Endometrium (tissue), 2 donors: Measurements from ENCODE around the gene TACC3.
A peak's percentile ranks its signal among the peaks of the same experiment; 100 is the strongest.
"Not testable (repeated sequence)": the region's sequence is repeated elsewhere in the genome, so short reads cannot be mapped to it uniquely, and the experiment has no call there.

Experiments
- FAIRE-seq: peaks from 2 replicates; lab custom pipeline; 2012; peaks lifted over from hg19 to GRCh38; lab: Jason Lieb, UNC
- donor health status: control.
- donor health status: control.

Gene TACC3

DNA sequence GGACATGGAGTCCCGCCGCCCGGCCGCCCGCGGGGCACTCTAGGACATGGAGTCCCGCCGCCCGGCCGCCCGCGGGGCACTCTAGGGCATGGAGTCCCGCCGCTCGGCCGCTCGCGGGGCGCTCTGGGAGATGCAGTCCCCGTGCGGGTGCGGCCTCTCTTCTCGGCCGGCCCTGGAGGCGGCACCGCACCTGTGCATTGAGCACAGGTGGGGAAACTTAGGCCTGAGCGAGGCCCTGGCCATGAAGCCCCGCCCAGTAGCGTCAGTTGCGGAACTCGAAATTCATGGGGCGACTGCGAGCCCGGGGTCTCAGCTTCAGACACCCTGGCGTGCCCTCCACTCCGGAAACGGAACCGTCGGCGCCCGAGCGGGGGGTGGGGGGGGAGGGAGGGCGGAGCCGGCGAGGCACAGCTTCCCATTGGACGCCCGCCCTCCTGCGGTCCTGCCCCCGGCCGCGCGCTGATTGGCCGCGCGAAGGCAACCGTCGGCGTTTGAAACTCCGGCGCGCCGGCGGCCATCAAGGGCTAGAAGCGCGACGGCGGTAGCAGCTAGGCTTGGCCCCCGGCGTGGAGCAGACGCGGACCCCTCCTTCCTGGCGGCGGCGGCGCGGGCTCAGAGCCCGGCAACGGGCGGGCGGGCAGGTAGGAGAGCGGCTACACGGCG, at the start of gene TACC3, which contains the start of gene TMEM129:
TSS of gene TACC3 (plus strand) at position 519 of the 663 bp plus-strand sequence. CDS start 1,901 bp downstream, outside the sequence.
TSS of gene TMEM129 (minus strand) at position 321 of the 663 bp plus-strand sequence. CDS start 486 bp downstream, outside the sequence.
- no peak for FAIRE-seq

DNA sequence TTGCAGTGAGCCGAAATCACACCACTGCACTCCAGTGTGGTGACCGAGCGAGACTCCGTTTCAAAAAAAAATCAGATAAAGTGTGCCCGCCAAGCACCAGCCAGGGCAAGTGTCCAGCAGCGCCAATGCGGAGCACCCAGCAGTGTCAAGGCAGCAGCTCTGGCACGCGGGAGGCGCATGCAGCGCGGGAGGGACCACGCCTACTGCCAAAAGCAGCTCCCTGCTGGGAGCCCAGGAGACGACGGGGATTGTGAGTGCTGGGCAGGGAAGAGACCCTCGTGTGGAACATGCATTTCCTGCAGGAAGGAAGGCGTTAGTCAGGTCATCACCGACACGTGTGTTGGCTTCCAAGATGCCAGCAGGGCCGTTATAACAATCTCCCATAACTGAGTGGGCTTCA, 47.6 kb upstream of the TACC3 start:
- no peak for FAIRE-seq

- FAIRE-seq, result no peak
These were observed 46.6 kb upstream of the TACC3 start for GRCh38 chr4:1674682-1675081.

- FAIRE-seq, result no peak
These were observed 46.1 kb upstream of the TACC3 start for GRCh38 chr4:1675136-1675801.

DNA sequence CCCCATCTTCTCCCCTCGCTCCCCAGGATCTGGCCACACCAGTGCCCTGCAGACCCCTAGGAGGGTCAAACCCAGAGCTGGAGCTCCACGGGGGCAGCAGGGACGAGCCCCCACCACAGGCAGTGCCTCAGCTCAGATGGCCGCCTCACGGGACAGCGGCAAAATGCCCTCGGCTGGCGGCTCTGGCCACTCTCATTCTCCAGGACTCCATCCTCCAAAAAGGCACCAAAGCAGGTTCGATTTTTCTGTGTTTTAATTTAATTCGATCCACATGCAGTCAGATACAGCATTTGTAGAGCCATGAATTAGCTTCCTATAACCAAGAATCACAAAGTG, 45.6 kb upstream of the TACC3 start:
- FAIRE-seq, result no peak

GRCh38 chr4:1676605-1677525, 44.5 kb upstream of the TACC3 start:
- FAIRE-seq, result no peak

DNA sequence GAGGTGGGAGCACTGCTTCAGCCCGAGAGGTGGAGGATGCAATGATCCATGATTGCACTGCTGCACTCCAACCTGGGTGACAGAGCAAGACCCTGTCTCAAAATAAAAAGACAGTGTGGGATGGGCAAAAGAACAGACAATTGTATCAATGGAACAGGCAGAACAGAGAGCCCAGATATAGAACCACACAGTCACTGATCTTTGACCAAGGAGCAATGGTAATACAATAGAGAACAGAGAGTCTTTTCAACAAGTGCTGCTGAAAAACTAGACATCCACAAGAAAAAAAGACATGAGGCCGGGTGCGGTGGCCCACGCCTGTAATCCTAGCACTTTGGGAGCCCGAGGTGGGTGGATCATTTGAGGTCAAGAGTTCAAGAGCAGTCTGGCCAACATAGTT, 43.1 kb upstream of the TACC3 start:
- FAIRE-seq, result no peak

GRCh38 chr4:1682860-1683259, 38.5 kb upstream of the TACC3 start:
- no peak for FAIRE-seq

- no peak for FAIRE-seq
These were observed 38.0 kb upstream of the TACC3 start for GRCh38 chr4:1683261-1683735.

DNA sequence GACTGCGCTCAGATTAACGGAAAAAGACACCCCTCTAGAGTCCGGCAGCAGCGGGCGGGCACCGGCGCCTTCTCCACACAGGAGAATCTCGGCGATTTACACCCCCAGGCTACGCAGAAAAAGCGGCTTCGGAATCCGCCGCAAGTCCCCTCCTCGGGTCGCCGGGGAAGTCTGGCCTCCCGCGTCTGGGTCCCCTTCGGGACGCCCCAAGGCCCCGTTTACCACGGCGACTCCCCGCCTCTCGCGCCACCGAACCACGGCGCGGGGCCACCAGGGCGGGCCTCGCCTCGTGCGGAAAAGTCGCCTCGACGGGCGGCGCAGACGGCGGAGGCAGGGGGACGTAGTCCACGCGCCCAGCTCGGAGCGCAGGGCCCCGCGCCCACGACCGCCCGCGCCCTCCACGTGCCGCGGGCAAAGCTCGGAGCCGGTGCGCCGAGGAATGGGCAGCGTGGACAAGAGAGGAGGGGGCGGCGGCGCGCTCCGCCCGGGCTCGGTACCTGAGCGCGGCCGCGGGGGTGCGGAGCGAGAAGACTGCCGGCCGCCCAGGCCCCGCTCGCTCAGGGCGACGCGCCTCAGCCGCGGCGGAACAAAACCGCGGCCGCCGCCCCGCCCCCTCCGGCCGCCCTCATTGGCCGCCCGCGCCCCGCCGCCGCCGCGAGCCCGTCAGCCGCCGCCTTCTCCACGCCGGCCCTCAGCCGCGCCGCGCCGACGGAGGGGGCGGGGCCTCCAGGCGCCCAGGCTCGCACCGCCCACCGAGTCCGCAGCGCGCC, 37.4 kb upstream of the TACC3 start, which contains the start of gene FAM53A:
TSS of gene FAM53A (minus strand) at position 578 of the 770 bp plus-strand sequence. CDS start 15,572 bp downstream, outside the sequence.
- FAIRE-seq, result no peak

GRCh38 chr4:1684506-1685234, 36.7 kb upstream of the TACC3 start:
- no peak for FAIRE-seq

GRCh38 chr4:1685235-1686150, 35.8 kb upstream of the TACC3 start:
- FAIRE-seq, result no peak

DNA sequence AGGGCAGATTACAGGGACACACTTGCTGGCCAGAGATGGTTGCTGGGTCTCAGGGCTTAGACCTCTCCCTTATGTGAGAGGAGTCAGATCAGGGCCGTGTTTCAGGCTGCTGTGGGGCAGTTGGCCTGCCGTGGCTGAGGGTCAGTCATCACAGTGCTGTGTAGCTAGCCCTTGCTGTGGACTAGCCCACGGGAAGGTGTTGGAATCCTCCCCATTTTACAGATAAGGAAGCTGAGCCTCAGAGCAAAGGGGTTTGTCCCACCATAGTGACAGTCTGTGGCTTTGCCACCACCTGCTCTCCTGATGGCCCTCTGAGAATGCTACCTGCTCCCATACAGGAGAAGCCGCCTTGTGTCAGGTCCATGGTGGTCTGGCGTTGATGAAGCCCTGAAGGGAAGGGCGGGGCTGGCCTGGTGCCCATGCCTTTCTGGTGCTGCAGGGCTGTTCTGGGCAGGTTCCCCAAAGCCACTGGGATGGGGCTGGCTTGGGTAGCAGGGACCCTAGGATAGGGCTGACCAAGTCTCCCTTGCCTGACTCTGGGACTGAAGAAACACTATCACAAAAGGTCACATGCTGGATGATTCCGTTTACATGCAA, 34.8 kb upstream of the TACC3 start:
- FAIRE-seq, result no peak

DNA sequence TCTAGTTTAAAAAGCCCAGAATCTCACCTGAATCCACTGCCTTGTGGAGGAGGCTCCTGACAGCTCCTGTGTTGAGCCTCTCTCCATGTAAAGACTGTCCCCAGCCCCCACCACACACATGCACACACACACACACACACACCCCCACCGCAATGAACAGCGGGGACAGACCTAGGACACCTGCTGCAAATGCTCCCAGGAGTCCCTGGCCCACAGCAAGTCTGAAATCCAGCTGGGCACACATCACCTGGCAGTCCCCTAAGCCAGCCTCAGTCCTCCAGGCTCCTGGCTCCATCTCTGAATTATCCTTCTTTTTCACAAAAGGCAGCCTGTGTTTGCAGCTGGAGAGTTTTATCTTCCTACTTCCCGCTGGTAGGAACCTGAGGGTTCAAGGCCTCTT, 30.6 kb upstream of the TACC3 start:
- FAIRE-seq, result no peak

- no peak for FAIRE-seq
These were observed 29.5 kb upstream of the TACC3 start for GRCh38 chr4:1691737-1692373.

DNA sequence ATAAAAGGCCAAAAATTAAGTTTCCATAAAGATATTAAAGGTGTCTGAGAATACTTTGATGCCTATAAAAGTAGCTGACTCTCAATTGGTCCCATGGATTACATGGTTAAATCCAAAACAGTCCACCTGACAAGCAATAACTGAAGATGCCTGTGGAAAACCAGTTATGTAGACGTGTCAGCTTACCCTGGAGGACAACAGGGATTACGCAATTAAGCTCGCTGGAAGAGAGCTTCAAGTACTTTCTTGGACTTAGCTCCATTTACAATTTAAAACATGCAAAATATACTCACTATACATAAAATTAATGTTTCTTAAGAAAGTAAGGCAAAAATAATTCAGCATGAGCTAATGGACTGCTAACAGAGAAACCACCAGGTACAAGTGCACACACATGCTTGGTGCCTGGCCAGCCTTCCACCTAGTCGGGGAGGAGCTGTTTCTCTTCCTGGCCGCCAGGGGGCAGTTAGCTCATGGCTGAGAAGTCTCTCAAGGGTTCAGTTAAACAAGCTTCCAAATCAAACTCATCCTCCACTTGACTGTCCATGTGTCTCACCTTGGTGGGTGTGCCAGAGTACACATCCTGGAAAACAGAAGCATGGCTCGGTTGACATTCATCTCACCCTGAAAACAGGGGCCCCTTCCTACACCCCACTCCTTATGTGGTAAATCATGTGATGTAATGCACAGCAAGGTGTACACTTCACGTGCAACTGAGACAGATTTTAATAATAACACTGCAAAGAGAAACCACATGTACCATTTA, 28.0 kb upstream of the TACC3 start:
- no peak for FAIRE-seq

GRCh38 chr4:1695913-1696312, 25.4 kb upstream of the TACC3 start:
- peak; percentile 26 for FAIRE-seq

- FAIRE-seq, result not testable (repeated sequence)
These were observed 19.6 kb upstream of the TACC3 start for GRCh38 chr4:1701671-1702070.
